ENCODE data around the gene TKFC.

DNA sequence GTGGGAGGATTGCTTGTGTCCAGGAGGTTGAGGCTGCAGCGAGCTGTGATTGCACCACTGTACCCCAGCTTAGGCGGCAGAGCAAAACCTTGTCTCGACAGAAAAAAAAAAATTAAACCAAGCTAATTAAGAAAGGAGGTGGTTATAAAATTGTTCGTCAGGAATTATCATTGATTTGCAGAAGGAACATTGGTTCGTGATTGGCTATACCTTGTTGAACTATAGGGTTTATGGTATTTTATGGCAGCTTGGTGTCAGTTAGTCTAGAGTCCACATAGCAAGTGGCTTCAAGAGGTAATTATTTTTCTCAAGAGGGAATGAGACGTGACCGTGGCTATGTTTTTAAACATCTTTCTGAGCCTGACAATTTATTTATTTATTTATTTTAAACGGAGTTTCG is 47.9 kb downstream of the TKFC start:
- no peak for TF ChIP-seq POLR2A (IDR thresholded peaks at IDR 0.05; ENCODE audit: low read depth, low read length)
- no peak for TF ChIP-seq POLR2AphosphoS5 (IDR thresholded peaks at IDR 0.05; ENCODE audit: low read depth, low read length)
- no peak for TF ChIP-seq SPI1 (IDR thresholded peaks at IDR 0.05; ENCODE audit: low read depth, low read length)
